T-cell (primary cell): ENCODE results near the gene SIRT4. TPM values are rescaled to one million over a fixed set of nuclear protein-coding genes. Genes with fewer than 3 reads are reported as not detected.

ENCODE experiments used
- ATAC-seq, 4 experiments: fragments of 200-7000 bp in 3 of 4; fragments of 150-1000 bp in 1 of 4; cut with Tn5 transposase; replicated peaks in 1 of 4; 1 replicate in 3 of 4; 2 replicates in 1 of 4; pipeline ENCODE4 v1.10.0; 2021; ENCODE audit warnings: moderate library complexity in 3 of 4, mild to moderate bottlenecking in 2 of 4, moderate number of reproducible peaks in 1 of 4
- CTCF ChIA-PET, 2 donors: fragments of 300-600 bp; sonication (Branson Sonifier 250); formaldehyde crosslinking; loops; one replicate each; lab custom pipeline; 2022; ENCODE audit warnings: antibody characterized with exemption in 2 of 2; lab: Charles Lee
- POLR2A ChIA-PET, 2 donors: fragments of 300-600 bp; sonication (Branson Sonifier 250); formaldehyde crosslinking; loops; one replicate each; lab custom pipeline; 2022; ENCODE audit warnings: antibody characterized with exemption in 2 of 2; lab: Charles Lee
- DNase-seq, 35 experiments: peaks; one replicate each; pipeline versions ENCODE4 v3.0.0 to v3.0.0-alpha.2; 2013 to 2023
- H3K27ac ChIP-seq: one replicate; pipeline ENCODE4 v1.5.1; 2013; ENCODE audit warnings: low read length
- H3K27me3 ChIP-seq, 2 experiments: replicated peaks in 1 of 2; 1 replicate in 1 of 2; 2 replicates in 1 of 2; pipeline versions ENCODE4 v1.6.1 to v1.7.0; 2013; ENCODE audit warnings: low read length in 1 of 2, mixed read lengths in 1 of 2; ENCODE audit not compliant: control insufficient read depth in 2 of 2, insufficient read depth in 2 of 2; ENCODE audit errors: extremely low read depth in 1 of 2
- H3K36me3 ChIP-seq, 2 donors: 1 replicate in 1 of 2; 2 replicates in 1 of 2; pipeline versions ENCODE4 v1.6.1 to v1.7.0; 2013; ENCODE audit warnings: low read length in 1 of 2; ENCODE audit not compliant: control insufficient read depth in 2 of 2, insufficient read depth in 1 of 2; ENCODE audit errors: extremely low read depth in 1 of 2
- H3K4me1 ChIP-seq, 2 experiments: 1 replicate in 1 of 2; 2 replicates in 1 of 2; pipeline versions ENCODE4 v1.6.1 to v1.7.0; 2013; ENCODE audit warnings: low read length in 2 of 2, mixed read lengths in 1 of 2; ENCODE audit not compliant: insufficient read depth in 2 of 2, control insufficient read depth in 1 of 2; ENCODE audit errors: extremely low read depth in 1 of 2
- H3K4me3 ChIP-seq, 2 donors: 1 replicate in 1 of 2; 2 replicates in 1 of 2; pipeline versions ENCODE4 v1.5.1 to v1.7.0; 2013; ENCODE audit warnings: mild to moderate bottlenecking in 2 of 2, low read length in 1 of 2, moderate library complexity in 1 of 2; ENCODE audit not compliant: control insufficient read depth in 1 of 2; ENCODE audit errors: extremely low read depth in 1 of 2
- H3K9me3 ChIP-seq: 2 replicates; pipeline ENCODE4 v1.7.0; 2013
- H3K27ac Mint-ChIP-seq, 2 donors: one replicate each; pipeline ENCODE4 v1.8.0; 2020 to 2021; ENCODE audit warnings: mild to moderate bottlenecking in 2 of 2, mixed read lengths in 2 of 2
- H3K27me3 Mint-ChIP-seq, 2 donors: one replicate each; pipeline ENCODE4 v1.8.0; 2021 to 2022; ENCODE audit warnings: mixed read lengths in 2 of 2
- H3K36me3 Mint-ChIP-seq: one replicate; pipeline ENCODE4 v1.8.0; 2021; ENCODE audit warnings: mixed read lengths
- H3K4me1 Mint-ChIP-seq, 3 donors: one replicate each; pipeline ENCODE4 v1.8.0; 2020 to 2022; ENCODE audit warnings: mixed read lengths in 3 of 3, mild to moderate bottlenecking in 1 of 3
- H3K4me3 Mint-ChIP-seq, 3 donors: one replicate each; pipeline ENCODE4 v1.8.0; 2020 to 2022; ENCODE audit warnings: mild to moderate bottlenecking in 3 of 3, mixed read lengths in 3 of 3, moderate library complexity in 3 of 3
- H3K9me3 Mint-ChIP-seq, 3 donors: one replicate each; pipeline ENCODE4 v1.8.0; 2020 to 2022; ENCODE audit warnings: mixed read lengths in 3 of 3
- WGBS: methylation state at CpG from one replicate; pipeline ENCODE4 v1.1.5; 2013; ENCODE audit warnings: missing lambda C conversion rate; ENCODE audit not compliant: insufficient coverage; 5-methylcytosine and 5-hydroxymethylcytosine counted together
- total RNA-seq, 35 experiments: library from RNA in 6 of 35; stranded (reverse) in 6 of 35; fragments of 120-200 nt in 1 of 35; gene quantifications; one replicate each; pipeline versions ENCODE4 v1.2.1 to v1.2.4 and lab custom pipeline; 2013 to 2026

SIRT4 gene
- total RNA-seq, 5 donors from 2014 or later (not counting 1 experiment from before 2014, with no cell fraction given), result 0.73 to 5.7 (median 4.1) TPM

GRCh38 chr12:120317224-120318105, 15.3 kb downstream of the SIRT4 start:
- peak; percentile 99 to 100 (median 99) for ATAC-seq
- H3K4me3 Mint-ChIP-seq, result peak overlapping the region; percentile 90 to 92 (median 90)
- no peaks in the 10 kb centered on the region for H3K36me3 Mint-ChIP-seq

GRCh38 chr12:120321382-120322202, 19.5 kb downstream of the SIRT4 start:
- Histone ChIP-seq H3K4me1 (peaks cover 7 to 22% of the 10 kb centered on the region in 2 experiments), H3K36me3 (no peaks in the 10 kb centered on the region), H3K9me3 (no peaks in the 10 kb centered on the region), H3K27me3 (peaks cover 0 to 6% of the 10 kb centered on the region in 2 experiments), H3K27ac (no peak overlapping the region), H3K4me3 (no peak overlapping the region)
- Mint-ChIP-seq H3K4me1 (peaks cover 20 to 22% (median 21%) of the 10 kb centered on the region in 3 donors), H3K36me3 (no peaks in the 10 kb centered on the region), H3K9me3 (no peaks in the 10 kb centered on the region), H3K4me3 (no peak overlapping the region), H3K27me3 (no peaks in the 10 kb centered on the region), H3K27ac (no peak overlapping the region)
- ATAC-seq (no peak), DNase-seq (no peak)
- WGBS, result 86% methylated on average over 5 of the region's 13 CpGs
- ChIA-PET POLR2A (no interaction called here), CTCF (interaction anchor here (1.0 to 1.2 kb wide), 2 partner anchors 8 to 33 kb away, joined by 3 to 4 read pairs; no protein-coding TSS in a partner anchor)

More at GRCh38 chr12:120317224-120318105, 15.3 kb downstream of the SIRT4 start:
- DNase-seq, result peak; percentile 98 to 100 (median 100)
- Histone ChIP-seq H3K36me3 (no peaks in the 10 kb centered on the region), H3K27ac (peak overlapping the region; percentile 83), H3K4me1 (peaks cover 7 to 14% of the 10 kb centered on the region in 2 experiments), H3K9me3 (no peaks in the 10 kb centered on the region), H3K4me3 (peak overlapping the region; percentile 66 to 82), H3K27me3 (no peaks in the 10 kb centered on the region)
- no peaks in the 10 kb centered on the region for H3K27me3 Mint-ChIP-seq
- ChIA-PET CTCF (interaction anchor here (0.6 to 2.2 kb wide), 7 partner anchors 9 to 1087 kb away, joined by 3 to 24 read pairs (median 4); partner anchors contain the start of genes SIRT4 (in 2 of the 2), RNU4-1 (in 1 of the 2) and RPLP0 (in 1 of the 2)), POLR2A (interaction anchor here (0.6 to 1.6 kb wide), 5 partner anchors 25 to 1782 kb away, joined by 3 to 23 read pairs (median 7); partner anchors contain the start of genes COQ5 (in 1 of the 2), RNU4-1 (in 1 of the 2), RNU4-2 (in 1 of the 2) and RPLP0 (in 1 of the 2))
- H3K9me3 Mint-ChIP-seq, result no peaks in the 10 kb centered on the region
- under 1% methylated on average over 26 of the region's 42 CpGs for WGBS
- peaks cover 10 to 14% (median 13%) of the 10 kb centered on the region in 3 donors for H3K4me1 Mint-ChIP-seq
- peak overlapping the region; percentile 95 to 96 for H3K27ac Mint-ChIP-seq

GRCh38 chr12:120323772-120324171, 21.7 kb downstream of the SIRT4 start:
- ChIA-PET CTCF (no interaction called here), POLR2A (no interaction called here)
- 90% methylated on average over 2 of the region's 2 CpGs for WGBS
- Mint-ChIP-seq H3K9me3 (no peaks in the 10 kb centered on the region), H3K36me3 (no peaks in the 10 kb centered on the region), H3K27ac (no peak overlapping the region), H3K27me3 (no peaks in the 10 kb centered on the region), H3K4me3 (no peak overlapping the region), H3K4me1 (peaks cover 8 to 12% (median 9%) of the 10 kb centered on the region in 3 donors)
- DNase-seq (no peak), ATAC-seq (no peak)
- no peaks in the 10 kb centered on the region for H3K9me3 ChIP-seq
- H3K36me3 ChIP-seq, result no peaks in the 10 kb centered on the region
- no peak overlapping the region for H3K27ac ChIP-seq
- H3K27me3 ChIP-seq, result peaks cover 0 to 12% of the 10 kb centered on the region in 2 experiments
- H3K4me3 ChIP-seq, result no peak overlapping the region
- peaks cover 0 to 9% of the 10 kb centered on the region in 2 experiments for H3K4me1 ChIP-seq

GRCh38 chr12:120324841-120325417, 22.8 kb downstream of the SIRT4 start:
- DNase-seq, result no peak
- H3K27ac Mint-ChIP-seq, result no peak overlapping the region
- Histone ChIP-seq H3K9me3 (no peaks in the 10 kb centered on the region), H3K4me1 (peaks cover 0 to 9% of the 10 kb centered on the region in 2 experiments), H3K36me3 (no peaks in the 10 kb centered on the region), H3K4me3 (no peak overlapping the region), H3K27me3 (peaks cover 0 to 12% of the 10 kb centered on the region in 2 experiments), H3K27ac (no peak overlapping the region)
- H3K36me3 Mint-ChIP-seq, result no peaks in the 10 kb centered on the region
- ChIA-PET POLR2A (no interaction called here), CTCF (interaction anchor here (0.5 to 1.0 kb wide), 3 partner anchors 17 to 647 kb away, joined by 3 to 10 read pairs (median 5); partner anchors contain the start of gene SIRT4 (in 1 of the 2))
- no peaks in the 10 kb centered on the region for H3K9me3 Mint-ChIP-seq
- 83% methylated on average over 6 of the region's 9 CpGs for WGBS
- peak in 1 of 4 experiments; percentile 26 for ATAC-seq
- no peaks in the 10 kb centered on the region for H3K27me3 Mint-ChIP-seq
- H3K4me3 Mint-ChIP-seq, result peak overlapping the region in 1 of 3 donors; percentile 91
- H3K4me1 Mint-ChIP-seq, result peaks cover 8 to 12% (median 9%) of the 10 kb centered on the region in 3 donors

DNA sequence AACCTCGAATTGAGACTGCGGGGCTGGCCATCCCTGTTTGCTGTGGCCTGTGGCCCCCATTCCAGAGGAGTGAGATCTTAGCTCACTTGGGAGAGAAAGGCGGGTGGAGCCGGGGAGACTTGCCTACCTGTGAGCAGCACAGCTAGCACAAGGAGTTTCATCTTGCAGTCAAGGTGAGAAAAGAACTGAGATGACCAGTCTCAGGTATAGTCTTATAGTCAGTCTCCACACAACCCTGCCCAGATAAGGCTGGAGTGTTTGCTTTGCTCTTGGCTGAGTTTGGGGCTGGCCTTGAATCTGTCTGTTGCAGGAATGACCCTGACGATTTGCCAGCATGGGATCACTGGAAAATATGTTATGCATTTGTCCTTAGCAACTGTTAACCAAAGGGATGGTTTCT, 25.5 kb downstream of the SIRT4 start, which contains the start of gene PLA2G1B:
PLA2G1B (minus strand) TSS at position 187 of the 400 bp plus-strand sequence; CDS start at position 161, 26 bp downstream.
- Histone ChIP-seq H3K27ac (no peak within 1 kb of the TSS), H3K9me3 (no peaks in the 10 kb centered on the region), H3K4me3 (no peak within 1 kb of the TSS), H3K36me3 (no peaks in the 10 kb centered on the region), H3K4me1 (peaks cover 0 to 9% of the 10 kb centered on the region in 2 experiments), H3K27me3 (peaks cover 0 to 24% of the 10 kb centered on the region in 2 experiments)
- Mint-ChIP-seq H3K27me3 (peaks cover 5 to 7% of the 10 kb centered on the region in 2 donors), H3K4me3 (no peak within 1 kb of the TSS), H3K9me3 (no peaks in the 10 kb centered on the region), H3K27ac (no peak within 1 kb of the TSS), H3K36me3 (no peaks in the 10 kb centered on the region), H3K4me1 (peaks cover 8 to 12% (median 9%) of the 10 kb centered on the region in 3 donors)
- ChIA-PET CTCF (interaction anchor here in 1 of 2 donors (1.3 kb wide), 1 partner anchor 10 kb away, joined by 3 read pairs; no protein-coding TSS in a partner anchor), POLR2A (no interaction called here)
- WGBS, result 90% methylated on average over 4 of the region's 5 CpGs
- ATAC-seq (no peak), DNase-seq (no peak)
